HG02798 (cell line): ENCODE measurements around the gene ZNF26.
"Not testable (repeated sequence)": the region's sequence is repeated elsewhere in the genome, so short reads cannot be mapped to it uniquely, and the experiment has no call there.

Source experiments
- ATAC-seq: cut with Tn5 transposase; IDR thresholded peaks from one replicate; pipeline ENCODE4 v1.9.1; 2021; ENCODE audit warnings: mild to moderate bottlenecking; ENCODE audit not compliant: unreplicated experiment, poor library complexity

The ZNF26 gene

GRCh38 chr12:132955094-132956010 is 30.8 kb upstream of the ZNF26 start:
- peak; percentile 33 for ATAC-seq

- peak; percentile 92 for ATAC-seq
Measured at GRCh38 chr12:132956011-132956788, 30.0 kb upstream of the ZNF26 start, which contains the start of gene ZNF605. Gene ZNF605, minus strand, starts transcription at chr12:132956306. Its CDS starts 10,671 bp downstream, at chr12:132945635.

GRCh38 chr12:132961790-132962189 is 24.4 kb upstream of the ZNF26 start:
- ATAC-seq: not testable (repeated sequence)

DNA sequence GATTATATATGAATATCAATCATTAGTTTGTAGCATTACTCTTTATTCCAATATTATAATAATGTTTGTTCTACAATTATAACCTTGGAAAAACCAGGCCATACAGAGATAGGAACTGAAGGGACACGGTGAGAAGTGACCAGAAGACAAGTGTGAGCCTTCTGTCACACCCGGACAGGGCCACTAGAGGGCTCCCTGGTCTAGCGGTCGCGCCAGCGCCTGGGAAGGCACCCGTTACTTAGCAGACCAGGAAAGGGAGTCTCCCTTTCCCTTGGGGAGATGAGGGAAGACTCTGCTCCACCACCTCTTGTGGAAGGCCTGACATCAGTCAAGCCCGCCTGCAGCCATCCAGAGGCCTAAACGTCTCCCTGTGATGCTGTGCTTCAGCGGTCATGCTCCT is 22.2 kb upstream of the ZNF26 start:
- ATAC-seq: not testable (repeated sequence)

DNA sequence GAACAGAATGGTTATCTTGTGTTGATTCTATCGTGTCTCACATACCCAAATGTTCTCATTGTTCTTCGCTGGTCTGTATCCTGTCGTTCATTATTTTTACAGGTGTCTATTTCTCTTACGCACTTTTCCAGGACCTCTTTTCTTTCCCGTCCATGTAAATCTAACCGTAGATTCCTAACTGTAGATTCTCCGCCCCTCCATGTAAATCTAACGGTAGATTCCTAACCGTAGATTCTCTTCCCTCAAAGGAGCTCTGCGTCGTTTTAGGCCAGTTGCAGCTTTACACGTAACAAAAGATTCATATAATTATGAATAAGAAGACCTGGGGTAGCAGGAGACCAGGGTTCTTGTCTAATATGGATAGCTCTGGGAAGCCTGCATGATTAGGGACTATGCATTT is 20.4 kb upstream of the ZNF26 start:
- ATAC-seq: no peak

DNA sequence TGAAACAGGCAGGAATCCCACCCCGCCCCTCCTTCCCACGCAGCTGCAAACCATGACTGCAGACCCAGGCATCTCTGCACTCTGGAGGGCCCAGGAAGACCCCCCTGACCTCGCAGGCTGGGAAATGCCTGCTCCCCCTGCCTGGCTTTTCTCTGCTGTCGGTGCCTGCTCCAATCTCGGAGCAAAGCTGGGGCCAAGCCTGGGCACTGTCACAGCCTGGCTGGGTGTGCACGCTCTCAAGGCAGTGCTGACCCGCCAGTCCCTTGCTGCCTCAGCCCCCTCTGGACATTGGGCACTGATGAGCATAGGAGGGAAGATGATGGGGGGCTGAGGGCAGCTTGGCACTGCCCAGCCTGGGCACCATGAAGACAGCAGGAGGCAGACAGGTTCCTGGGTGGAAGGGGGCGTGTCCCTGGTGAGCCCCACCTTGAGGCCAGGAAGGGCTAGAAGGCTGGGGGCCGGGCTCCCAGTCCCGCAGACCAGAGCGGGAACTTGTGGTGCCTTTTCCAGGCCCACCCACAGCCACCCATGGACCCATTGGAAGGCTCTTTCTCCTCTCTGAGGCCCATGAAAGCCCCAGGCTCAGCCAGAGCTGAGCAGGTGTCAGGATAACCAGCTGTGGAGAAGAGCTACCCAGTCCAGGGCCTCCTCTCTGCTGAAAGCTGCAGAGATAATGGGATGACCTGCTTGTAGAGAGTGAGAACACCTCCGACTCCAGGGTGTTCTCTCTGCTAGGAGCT is 19.3 kb upstream of the ZNF26 start:
- no peak for ATAC-seq

- no peak for ATAC-seq
Measured at GRCh38 chr12:132967736-132968135, 18.4 kb upstream of the ZNF26 start.

GRCh38 chr12:132972374-132972773 is 13.8 kb upstream of the ZNF26 start:
- no peak for ATAC-seq

GRCh38 chr12:132976870-132977269 is 9.3 kb upstream of the ZNF26 start:
- not testable (repeated sequence) for ATAC-seq

DNA sequence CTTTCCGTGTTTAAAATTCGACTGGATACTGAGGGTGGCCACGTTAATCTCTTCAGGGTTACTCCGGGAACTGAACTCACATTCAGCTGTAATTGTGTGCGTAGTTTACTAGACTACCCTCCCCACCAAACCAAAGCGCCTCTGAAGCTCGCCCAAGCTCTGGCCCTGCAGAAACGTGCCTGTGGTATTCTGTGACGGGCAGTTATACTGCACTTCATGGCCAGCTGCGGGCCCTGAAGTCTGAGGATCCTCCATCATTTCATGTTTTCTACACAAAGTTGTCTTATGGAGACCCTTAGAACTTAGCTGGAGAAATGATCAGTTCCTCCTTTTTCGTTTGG is 688 bp downstream of the ZNF26 start:
- no peak for ATAC-seq

DNA sequence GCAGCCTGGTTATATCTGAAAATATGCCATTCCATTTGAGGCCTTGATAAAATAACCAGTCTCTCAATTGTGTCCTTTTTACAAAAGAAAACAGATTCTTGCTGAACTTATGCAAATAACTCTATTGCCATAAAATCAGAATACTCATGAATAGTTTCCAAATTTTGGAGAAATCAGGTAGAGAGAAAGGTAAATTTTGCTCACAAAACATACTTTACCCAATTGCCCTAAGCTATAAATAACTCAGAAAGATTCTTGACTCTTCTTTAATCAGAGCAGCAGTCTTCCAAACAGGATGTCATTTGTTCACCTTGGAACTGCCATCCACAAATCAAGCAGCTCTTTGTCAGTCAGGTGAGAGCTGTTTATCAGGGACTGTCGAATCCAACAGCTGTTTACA is 12.6 kb downstream of the ZNF26 start:
- no peak for ATAC-seq

- ATAC-seq: no peak
Measured at GRCh38 chr12:133010657-133011297, 24.6 kb downstream of the ZNF26 start.

DNA sequence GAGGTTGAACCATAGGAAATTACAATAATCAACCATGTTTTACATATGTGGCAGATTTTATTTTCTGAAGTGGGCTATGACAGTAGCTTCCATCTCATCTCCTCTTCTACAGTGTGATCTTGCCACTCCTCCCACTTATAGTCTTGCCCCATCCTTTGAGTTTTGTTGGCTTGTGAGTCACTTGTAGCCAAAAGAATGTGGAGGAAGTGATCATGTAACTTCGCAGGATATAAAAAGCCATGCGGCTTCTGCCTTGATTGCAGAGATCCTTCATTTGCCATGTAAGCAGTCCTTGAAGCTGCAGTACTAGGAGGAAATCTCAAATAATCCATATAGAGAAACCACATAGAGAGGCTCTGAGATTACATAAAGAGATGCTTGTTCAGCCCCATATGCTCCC is 37.4 kb downstream of the ZNF26 start:
- ATAC-seq: no peak

- no peak for ATAC-seq
Measured at GRCh38 chr12:133026996-133027395, 40.8 kb downstream of the ZNF26 start.

DNA sequence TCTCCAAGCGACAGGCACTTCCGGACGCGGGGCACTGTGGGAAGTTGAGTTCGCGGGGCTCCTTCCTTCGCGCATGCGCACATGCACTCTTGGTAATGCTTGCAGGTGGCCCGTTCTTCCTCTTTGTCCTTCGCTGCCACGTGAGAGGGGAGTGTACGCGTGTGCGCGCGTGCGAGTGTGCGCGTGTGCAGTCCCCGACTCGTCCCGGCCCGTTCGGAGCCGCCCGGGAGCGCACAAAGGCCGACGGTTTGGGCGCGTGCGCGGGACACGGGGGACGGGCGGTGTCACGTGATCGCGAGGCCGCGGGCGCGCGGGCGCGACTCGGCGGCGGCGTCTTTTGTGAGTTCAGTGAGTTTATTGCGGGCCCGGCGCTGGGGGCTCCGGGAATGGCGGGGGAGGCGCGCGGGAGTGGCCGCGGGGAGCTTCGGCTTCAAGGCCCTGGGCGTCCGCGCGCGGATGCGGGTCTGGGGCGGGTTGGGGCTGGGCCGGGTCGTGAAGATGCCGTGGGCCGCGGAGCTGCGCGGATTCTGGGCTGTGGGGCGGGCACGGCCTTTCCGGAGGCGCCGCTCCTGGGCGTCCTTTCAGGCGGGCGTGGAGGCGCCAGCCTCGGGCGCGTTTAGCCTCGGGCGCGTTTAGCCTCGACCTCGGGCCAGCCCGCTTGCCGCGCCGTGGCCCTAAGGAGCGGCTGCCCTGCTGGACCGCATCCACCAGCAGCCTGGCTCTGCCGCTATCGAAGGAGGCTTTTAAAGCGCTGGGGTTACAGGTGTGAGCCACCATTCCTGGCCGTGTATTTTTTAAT is 51.2 kb downstream of the ZNF26 start, which contains the start of gene ZNF84:
TSS of gene ZNF84 (plus strand) at position 303 of the 799 bp plus-strand sequence. CDS start 3,959 bp downstream, outside the sequence.
- peak; percentile 95 for ATAC-seq

DNA sequence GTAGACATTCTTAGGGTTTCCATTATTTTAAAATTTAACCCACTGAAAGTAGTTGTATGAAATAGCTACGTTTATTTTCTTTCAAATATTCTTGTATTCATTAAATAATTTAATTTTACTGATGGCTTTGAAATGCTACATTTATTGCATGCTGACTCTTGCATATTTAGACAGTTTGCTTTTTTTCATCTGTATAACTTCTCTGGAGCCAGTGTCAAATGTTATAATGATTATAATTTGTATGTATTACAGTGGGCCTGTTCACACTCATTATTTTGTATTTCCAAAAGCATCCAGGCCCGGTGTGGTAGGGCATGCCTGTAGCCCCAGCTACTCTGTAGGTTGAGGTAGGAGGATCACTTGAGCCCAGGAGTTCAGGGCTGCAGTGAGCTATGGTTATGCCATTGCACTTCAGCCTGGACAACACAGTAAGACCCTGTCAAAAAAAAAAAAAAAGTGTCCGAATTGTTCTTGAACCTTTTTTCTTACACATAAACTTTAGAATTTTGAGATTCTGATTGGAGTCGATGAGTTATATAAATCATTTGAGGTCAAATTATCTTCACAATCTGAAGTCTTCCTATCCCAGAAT is 52.0 kb downstream of the ZNF26 start:
- ATAC-seq: no peak

GRCh38 chr12:133046698-133047097 is 60.5 kb downstream of the ZNF26 start:
- ATAC-seq: no peak

GRCh38 chr12:133057446-133057845 is 71.3 kb downstream of the ZNF26 start:
- ATAC-seq: no peak
